Measurements from ENCODE around the gene SCYGR3. TPM values are rescaled to one million over a fixed set of nuclear protein-coding genes. Genes with fewer than 3 reads are reported as not detected.

SCYGR3 gene
- total and polyA plus RNA-seq, 2 of the 8 experiments (the other 6 are each of a cell fraction or from before 2014, with no cell fraction given), result not detected

GRCh38 chr2:227576812-227577211 lies 37.8 kb downstream of the SCYGR3 start:
- no peak overlapping the region for H3K4me2 ChIP-seq (ENCODE audit: insufficient read depth in 1 of 2, low read depth in 2 of 2, low read length in 2 of 2)
- no peak overlapping the region for H4K8ac ChIP-seq (ENCODE audit: extremely low read depth, insufficient read depth, low read length)
- no peak overlapping the region for H3K4ac ChIP-seq (replicated peaks; ENCODE audit: insufficient read length, low read depth, low read length)
- no peak overlapping the region for H3K14ac ChIP-seq (ENCODE audit: insufficient read length)
- no peak overlapping the region for H4K91ac ChIP-seq (replicated peaks; ENCODE audit: insufficient read length, low read length)
- H3K4me3 ChIP-seq (ENCODE audit: extremely low read depth in 1 of 4, insufficient read depth in 2 of 4, low read depth in 3 of 4, low read length in 4 of 4), result no peak overlapping the region
- no peak overlapping the region for H2BK12ac ChIP-seq (ENCODE audit: low read depth, low read length)
- H3K79me1 ChIP-seq (ENCODE audit: low read depth, low read length), result no peaks in the 10 kb centered on the region
- no peak overlapping the region for H2BK15ac ChIP-seq (ENCODE audit: low read length)
- H4K20me1 ChIP-seq (replicated peaks in 1 of 2; ENCODE audit: control insufficient read depth in 1 of 2, insufficient read depth in 2 of 2, low read length in 2 of 2), result no peaks in the 10 kb centered on the region
- no peak overlapping the region for H3K27ac ChIP-seq (ENCODE audit: low read depth, low read length)
- H3K23me2 ChIP-seq (ENCODE audit: low read depth, low read length), result no peaks in the 10 kb centered on the region
- 0 out of 2 replicates have a peak overlapping the region, but pooled peaks have one; percentile 33 for H2AFZ ChIP-seq (ENCODE audit: low read length)
- no peak overlapping the region for H3K9ac ChIP-seq (replicated peaks in 1 of 4; ENCODE audit: extremely low read depth in 1 of 4, low read depth in 3 of 4, low read length in 3 of 4)
- H3K79me2 ChIP-seq (ENCODE audit: control insufficient read depth in 1 of 2, insufficient read depth in 2 of 2, low read length in 2 of 2), result no peaks in the 10 kb centered on the region
- no peak for DNase-seq (ENCODE audit: low read depth in 1 of 2, low spot score in 2 of 2)
- no peak overlapping the region for H2AK5ac ChIP-seq (ENCODE audit: low read depth, low read length)
- CTCF ChIA-PET (ENCODE audit: partially characterized antibody), result interaction anchor here (1.0 kb wide), 1 partner anchor 20 kb away, joined by 5 read pairs; no protein-coding TSS in a partner anchor
- POLR2A ChIA-PET (ENCODE audit: partially characterized antibody), result no interaction called here
- FAIRE-seq, result no peak
- H3K56ac ChIP-seq (replicated peaks; ENCODE audit: insufficient read length, low read depth, low read length), result no peak overlapping the region
- H3K4me1 ChIP-seq (replicated peaks in 1 of 4; ENCODE audit: control insufficient read depth in 3 of 4, insufficient read depth in 4 of 4, low read length in 3 of 4), result 0 out of 7 replicates have a peak, but pooled peaks cover 0 to 3% (median 0%) of the 10 kb centered on the region in 4 experiments
- H3K36me3 ChIP-seq (ENCODE audit: control insufficient read depth in 2 of 4, insufficient read depth in 4 of 4, low read length in 3 of 4), result no peaks in the 10 kb centered on the region
- no peak overlapping the region for H2BK20ac ChIP-seq (ENCODE audit: low read length)
- H4K5ac ChIP-seq (ENCODE audit: insufficient read length, low read depth, low read length), result no peak overlapping the region
- WGBS, 2 experiments (ENCODE audit: extremely low coverage in 1 of 2, insufficient coverage in 1 of 2, insufficient read length in 1 of 2, insufficient replicate concordance in 2 of 2, low coverage in 1 of 2, low lambda C conversion rate in 2 of 2, missing lambda C conversion rate in 1 of 2), result 74% methylated on average over 2 of the region's 2 CpGs; no CpG with 5 or more reads in 1 of the 2 experiments
- no peak overlapping the region for H3K18ac ChIP-seq (ENCODE audit: extremely low read depth, low read length)
- no peaks in the 10 kb centered on the region for H3K27me3 ChIP-seq (replicated peaks in 1 of 4; ENCODE audit: control insufficient read depth in 3 of 4, extremely low read depth in 1 of 4, insufficient read depth in 3 of 4, low read length in 3 of 4)
- no peak overlapping the region for H2BK5ac ChIP-seq (ENCODE audit: low read depth, low read length)
- peaks cover 0 to 2% of the 10 kb centered on the region in 2 experiments; a peak in 1 of 4 replicates for H3K9me3 ChIP-seq (ENCODE audit: insufficient read depth in 2 of 2, low read depth in 1 of 2, low read length in 1 of 2)
- H2BK120ac ChIP-seq (replicated peaks; ENCODE audit: low read depth, low read length), result no peak overlapping the region
- H3K23ac ChIP-seq (ENCODE audit: insufficient read length), result no peak overlapping the region
- TF ChIP-seq CBX8 (IDR thresholded peaks at IDR 0.05; ENCODE audit: borderline replicate concordance, low read depth, low read length) (no peak), NRF1 (IDR thresholded peaks at IDR 0.05; ENCODE audit: low read depth, low read length) (no peak), SP4 (IDR thresholded peaks at IDR 0.05; ENCODE audit: low read length) (no peak), BCL11A (IDR thresholded peaks at IDR 0.05; ENCODE audit: low read depth in 2 of 2, low read length in 2 of 2) (no peak), HDAC6 (IDR thresholded peaks at IDR 0.05; ENCODE audit: low read depth, low read length) (no peak), TCF12 (IDR thresholded peaks at IDR 0.05; ENCODE audit: low read depth, low read length) (no peak), CTBP2 (IDR thresholded peaks at IDR 0.05; ENCODE audit: borderline replicate concordance, insufficient read depth, insufficient read length, low read length) (no peak), GTF2F1 (IDR thresholded peaks at IDR 0.05; ENCODE audit: borderline replicate concordance, low read depth, low read length) (no peak), EP300 (IDR thresholded peaks at IDR 0.05; ENCODE audit: borderline replicate concordance in 1 of 2, low read depth in 2 of 2, low read length in 2 of 2) (no peak), TAF7 (optimal IDR thresholded peaks at IDR 0.05; ENCODE audit: borderline replicate concordance, low read depth, low read length) (no peak), JUND (IDR thresholded peaks at IDR 0.05; ENCODE audit: low read length) (no peak), EGR1 (IDR thresholded peaks at IDR 0.05; ENCODE audit: borderline replicate concordance, low read depth, low read length) (no peak), CREB1 (IDR thresholded peaks at IDR 0.05) (no peak), SIX5 (IDR thresholded peaks at IDR 0.05; ENCODE audit: low read depth, low read length) (no peak), RNF2 (IDR thresholded peaks at IDR 0.05; ENCODE audit: borderline replicate concordance, low read depth, low read length, missing control alignments, poor library complexity, severe bottlenecking) (no peak)
